Naive thymus-derived CD4-positive, alpha-beta T cell (primary cell): ENCODE measurements around the gene SV2C. TPM values are rescaled to one million over a fixed set of nuclear protein-coding genes. Genes with fewer than 3 reads are reported as not detected.
"Not testable (repeated sequence)": the region's sequence is repeated elsewhere in the genome, so short reads cannot be mapped to it uniquely, and the experiment has no call there.

Experiments used
- ATAC-seq: fragments of 150-1000 bp; cut with Tn5 transposase; 2 replicates; pipeline ENCODE4 v1.10.0; 2021; ENCODE audit warnings: mild to moderate bottlenecking, moderate library complexity
- CTCF ChIA-PET: fragments of 350-600 bp; sonication (Branson Sonifier 250); formaldehyde crosslinking; loops from one replicate; lab custom pipeline; 2021; ENCODE audit warnings: antibody characterized with exemption; lab: Charles Lee
- POLR2A ChIA-PET: fragments of 350-600 bp; sonication (Branson Sonifier 250); formaldehyde crosslinking; loops from one replicate; lab custom pipeline; 2021; ENCODE audit warnings: antibody characterized with exemption, inconsistent platforms; lab: Charles Lee
- DNase-seq, 9 donors: peaks; one replicate each; pipeline versions ENCODE4 v3.0.0 to v3.0.0-alpha.2; 2020 to 2022; ENCODE audit warnings: mixed read lengths in 1 of 9
- H3K27ac ChIP-seq: one replicate; pipeline ENCODE4 v1.7.0; 2013; ENCODE audit warnings: mild to moderate bottlenecking, low read depth, low read length, moderate library complexity
- H3K27me3 ChIP-seq, 2 donors: one replicate each; pipeline ENCODE4 v1.7.0; 2013; ENCODE audit warnings: low read length in 2 of 2, mild to moderate bottlenecking in 2 of 2, moderate library complexity in 2 of 2; ENCODE audit not compliant: control insufficient read depth in 2 of 2, insufficient read depth in 2 of 2
- H3K36me3 ChIP-seq, 3 experiments: 1 replicate in 2 of 3; 2 replicates in 1 of 3; pipeline ENCODE4 v1.7.0; 2013; ENCODE audit warnings: low read length in 3 of 3, mild to moderate bottlenecking in 3 of 3, moderate library complexity in 1 of 3; ENCODE audit not compliant: insufficient read depth in 3 of 3, control insufficient read depth in 2 of 3
- H3K4me1 ChIP-seq, 2 donors: one replicate each; pipeline ENCODE4 v1.7.0; 2013; ENCODE audit warnings: low read length in 2 of 2, mild to moderate bottlenecking in 2 of 2, moderate library complexity in 1 of 2; ENCODE audit not compliant: control insufficient read depth in 2 of 2, insufficient read depth in 2 of 2
- H3K4me3 ChIP-seq: 2 replicates; pipeline ENCODE4 v1.7.0; 2013; ENCODE audit warnings: mild to moderate bottlenecking, low read length
- H3K9me3 ChIP-seq, 3 experiments: 1 replicate in 2 of 3; 2 replicates in 1 of 3; pipeline ENCODE4 v1.7.0; 2013; ENCODE audit warnings: low read length in 3 of 3; ENCODE audit not compliant: control insufficient read depth in 2 of 3
- H3K27ac Mint-ChIP-seq, 9 donors: one replicate each; pipeline ENCODE4 v1.8.0; 2020 to 2022; ENCODE audit warnings: mixed read lengths in 9 of 9, mild to moderate bottlenecking in 8 of 9, moderate library complexity in 5 of 9, inconsistent platforms in 2 of 9
- H3K27me3 Mint-ChIP-seq, 5 donors: one replicate each; pipeline ENCODE4 v1.8.0; 2021 to 2022; ENCODE audit warnings: mixed read lengths in 5 of 5, mild to moderate bottlenecking in 1 of 5
- H3K36me3 Mint-ChIP-seq, 5 donors: one replicate each; pipeline ENCODE4 v1.8.0; 2020 to 2022; ENCODE audit warnings: mixed read lengths in 5 of 5, mild to moderate bottlenecking in 3 of 5, inconsistent platforms in 1 of 5
- H3K4me1 Mint-ChIP-seq, 7 donors: one replicate each; pipeline ENCODE4 v1.8.0; 2020 to 2022; ENCODE audit warnings: mixed read lengths in 7 of 7, mild to moderate bottlenecking in 3 of 7, inconsistent platforms in 1 of 7
- H3K4me3 Mint-ChIP-seq, 10 donors: one replicate each; pipeline ENCODE4 v1.8.0; 2020 to 2022; ENCODE audit warnings: mild to moderate bottlenecking in 10 of 10, mixed read lengths in 10 of 10, moderate library complexity in 6 of 10, inconsistent platforms in 2 of 10
- H3K9me3 Mint-ChIP-seq, 11 donors: one replicate each; pipeline ENCODE4 v1.8.0; 2020 to 2022; ENCODE audit warnings: mixed read lengths in 11 of 11, mild to moderate bottlenecking in 4 of 11, inconsistent platforms in 1 of 11, moderate library complexity in 1 of 11
- intact Hi-C, 2 donors: fragments of 100-400 bp; cut with micrococcal nuclease; formaldehyde crosslinking; loops; one replicate each; pipeline ENCODE4 v1.15.1; 2023
- polyA plus RNA-seq, 2 donors: library from polyadenylated mRNA; unstranded; fragments of 300-500 nt; fragmentation: Illumina TruSeq; gene quantifications; one replicate each; pipeline ENCODE4 v1.2.3, GENCODE V29; 2021
- total RNA-seq, 6 experiments: library from RNA in 5 of 6; stranded (reverse) in 5 of 6; gene quantifications; 1 replicate in 5 of 6; 2 replicates in 1 of 6; pipeline ENCODE4 v1.2.3 and lab custom pipeline; 2021 to 2026

SV2C gene
- total and polyA plus RNA-seq, 7 experiments from 2014 or later = not detected

DNA sequence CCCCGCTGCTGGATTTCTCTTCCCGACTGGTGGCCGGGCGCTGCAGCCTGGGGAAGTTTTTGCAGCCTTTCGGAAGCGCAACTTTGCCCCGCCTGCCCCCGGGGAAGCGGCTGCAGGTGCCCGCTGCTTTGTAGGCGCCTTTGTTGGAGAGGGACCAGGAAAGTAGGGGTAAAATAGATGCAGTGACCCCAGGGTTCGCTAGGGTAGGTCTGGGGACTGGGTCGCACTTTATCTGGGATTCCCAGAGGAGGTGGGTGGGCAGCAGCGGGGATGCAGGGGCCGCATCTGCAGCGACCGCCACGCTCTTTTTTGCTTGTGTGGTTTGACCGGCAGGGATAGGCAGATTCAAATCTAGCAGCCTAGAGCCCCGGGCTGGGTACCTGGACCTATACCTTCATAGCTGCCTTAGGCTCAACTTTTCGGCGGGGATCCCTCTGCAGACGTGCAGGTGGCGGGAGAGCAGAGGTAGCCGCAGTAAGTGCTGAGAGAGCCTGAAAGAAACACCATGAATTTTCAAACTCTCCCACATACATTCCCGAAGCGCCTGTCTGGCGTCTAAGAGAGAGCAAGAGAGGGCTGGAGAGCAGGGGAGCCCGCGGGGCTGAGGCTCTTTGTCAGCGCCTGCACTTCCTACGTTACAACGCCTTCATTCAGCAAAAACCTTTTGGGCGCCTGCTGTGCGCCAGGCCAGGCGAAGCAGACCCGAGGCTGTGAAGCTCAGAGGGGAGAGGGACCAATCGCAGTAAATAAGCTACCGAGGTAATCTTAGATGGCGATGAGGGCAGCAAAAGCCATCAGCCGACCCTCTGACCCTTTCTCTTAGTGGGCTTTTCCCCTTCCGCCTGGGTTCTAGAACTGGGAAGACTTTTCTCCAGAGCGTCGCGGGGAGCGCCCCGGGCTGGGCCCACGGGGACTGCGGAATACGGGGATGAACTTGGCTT, 642 bp downstream of the SV2C start:
- Histone ChIP-seq H3K27me3 (peaks cover 0 to 2% of the 10 kb centered on the region in 2 donors), H3K9me3 (no peaks in the 10 kb centered on the region), H3K4me3 (no peak overlapping the region), H3K4me1 (peaks cover 6 to 11% of the 10 kb centered on the region in 2 donors), H3K27ac (no peak overlapping the region), H3K36me3 (no peaks in the 10 kb centered on the region)
- Mint-ChIP-seq H3K27ac (peak overlapping the region in 1 of 9 donors; percentile 23), H3K4me1 (peaks cover 16 to 36% (median 23%) of the 10 kb centered on the region in 7 donors), H3K27me3 (peaks cover 67 to 84% (median 73%) of the 10 kb centered on the region in 5 donors), H3K4me3 (peak overlapping the region; percentile 21 to 80 (median 62)), H3K9me3 (peaks cover 0 to 2% (median 0%) of the 10 kb centered on the region in 11 donors), H3K36me3 (no peaks in the 10 kb centered on the region)
- DNase-seq (peak in 1 of 9 donors; percentile 29), ATAC-seq (no peak)
- ChIA-PET CTCF (no interaction called here), POLR2A (no interaction called here)
- intact Hi-C loops = loop anchor here in 1 of 2 donors (10.0 kb wide), 1 partner anchor 1561 kb away; no protein-coding TSS in a partner anchor

DNA sequence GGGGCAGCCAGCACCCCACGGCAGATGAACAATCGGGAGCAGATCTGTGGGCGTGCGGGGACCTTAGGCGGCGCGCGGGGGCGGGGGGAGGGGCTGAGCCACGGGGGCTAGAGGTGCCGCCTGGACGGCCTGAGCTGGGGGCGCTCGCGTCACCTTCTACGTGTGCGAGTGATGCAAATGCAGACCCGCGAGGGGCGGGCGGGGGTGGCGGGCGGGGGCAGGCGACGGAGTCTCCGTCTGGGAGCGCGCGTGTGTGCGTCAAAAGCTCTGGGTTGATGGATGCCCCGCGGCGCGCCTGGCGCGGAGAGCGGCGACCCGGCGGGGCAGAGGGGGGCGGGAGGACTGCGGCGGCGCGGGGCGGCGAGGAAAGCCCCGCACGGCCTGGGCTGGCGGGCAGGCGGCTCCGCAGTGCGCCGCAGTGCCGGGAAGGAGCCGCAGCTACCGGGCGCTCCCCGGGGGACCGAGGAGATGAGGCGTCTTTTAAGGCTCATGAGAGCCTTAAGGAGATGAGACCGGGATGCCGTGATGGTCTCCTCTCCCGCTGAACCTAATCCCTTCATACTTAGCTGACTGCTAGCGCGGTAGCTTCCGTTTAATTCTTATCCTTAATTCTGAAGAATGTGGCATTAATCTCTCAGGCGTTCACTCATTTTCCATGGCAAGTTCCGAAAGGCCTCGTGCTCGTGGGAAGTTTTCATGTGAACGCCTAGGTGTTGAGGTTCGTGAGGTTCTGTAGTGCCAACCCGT, 1.5 kb downstream of the SV2C start:
- H3K36me3 Mint-ChIP-seq = no peaks in the 10 kb centered on the region
- intact Hi-C loops = loop anchor here in 1 of 2 donors (10.0 kb wide), 1 partner anchor 1560 kb away; no protein-coding TSS in a partner anchor
- no peaks in the 10 kb centered on the region for H3K36me3 ChIP-seq
- peaks cover 6 to 11% of the 10 kb centered on the region in 2 donors for H3K4me1 ChIP-seq
- POLR2A ChIA-PET = no interaction called here
- no peak overlapping the region for H3K27ac Mint-ChIP-seq
- H3K4me1 Mint-ChIP-seq = peaks cover 16 to 36% (median 23%) of the 10 kb centered on the region in 7 donors
- DNase-seq (peak in 1 of 9 donors; percentile 29), ATAC-seq (peak; percentile 44)
- H3K4me3 Mint-ChIP-seq = peak overlapping the region in 9 of 10 donors; percentile 25 to 80 (median 63)
- H3K27me3 Mint-ChIP-seq = peaks cover 70 to 83% (median 73%) of the 10 kb centered on the region in 5 donors
- H3K4me3 ChIP-seq = no peak overlapping the region
- H3K27ac ChIP-seq = no peak overlapping the region
- H3K27me3 ChIP-seq = peaks cover 0 to 2% of the 10 kb centered on the region in 2 donors
- H3K9me3 ChIP-seq = no peaks in the 10 kb centered on the region
- CTCF ChIA-PET = no interaction called here
- H3K9me3 Mint-ChIP-seq = peaks cover 0 to 8% (median 2%) of the 10 kb centered on the region in 11 donors

DNA sequence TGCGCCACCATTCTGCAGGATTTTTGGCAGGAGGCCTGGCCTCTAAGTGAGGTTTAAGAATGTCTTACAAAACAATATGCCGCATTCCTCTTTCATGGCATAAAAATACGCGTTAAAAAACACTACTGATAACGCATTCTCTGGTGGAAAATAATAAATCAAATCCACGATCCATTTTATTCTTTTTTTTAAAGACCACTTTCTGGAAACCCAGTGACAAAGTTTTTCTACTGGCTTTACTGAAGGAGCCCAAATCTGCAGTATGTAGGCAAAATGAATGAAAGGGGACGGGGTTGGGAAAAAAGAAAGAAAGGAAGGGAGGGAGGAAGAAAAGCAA, 2.0 kb downstream of the SV2C start:
- H3K4me1 Mint-ChIP-seq = peaks cover 16 to 36% (median 23%) of the 10 kb centered on the region in 7 donors
- H3K9me3 Mint-ChIP-seq = peaks cover 0 to 9% (median 2%) of the 10 kb centered on the region in 11 donors
- peaks cover 68 to 80% (median 71%) of the 10 kb centered on the region in 5 donors for H3K27me3 Mint-ChIP-seq
- ATAC-seq (no peak), DNase-seq (no peak)
- ChIA-PET POLR2A (no interaction called here), CTCF (no interaction called here)
- Histone ChIP-seq H3K4me1 (peaks cover 6 to 11% of the 10 kb centered on the region in 2 donors), H3K27me3 (peaks cover 0 to 2% of the 10 kb centered on the region in 2 donors), H3K36me3 (no peaks in the 10 kb centered on the region), H3K27ac (no peak overlapping the region), H3K4me3 (no peak overlapping the region), H3K9me3 (no peaks in the 10 kb centered on the region)
- H3K27ac Mint-ChIP-seq = no peak overlapping the region
- intact Hi-C loops = loop anchor here in 1 of 2 donors (10.0 kb wide), 1 partner anchor 1560 kb away; no protein-coding TSS in a partner anchor
- peak overlapping the region; percentile 25 to 71 (median 53) for H3K4me3 Mint-ChIP-seq
- H3K36me3 Mint-ChIP-seq = no peaks in the 10 kb centered on the region

DNA sequence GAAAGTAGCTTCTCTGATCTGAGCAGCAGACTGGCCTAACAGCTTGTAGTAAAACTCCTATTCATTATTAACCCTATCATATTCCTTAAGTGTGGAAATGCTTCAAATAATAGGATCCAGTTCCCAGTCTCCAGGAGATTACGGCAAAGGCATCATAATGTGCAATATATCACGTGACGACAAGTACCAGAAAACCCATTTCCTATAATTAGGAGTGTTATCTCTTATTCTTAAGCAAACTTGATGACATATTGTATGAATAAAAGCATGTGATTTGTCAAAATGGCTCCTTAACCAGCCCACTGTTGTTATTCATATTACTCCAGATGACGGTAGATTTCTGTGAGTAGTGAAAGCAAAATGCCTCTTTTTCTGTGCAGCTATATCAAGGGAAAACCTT, 2.9 kb downstream of the SV2C start:
- H3K27ac Mint-ChIP-seq = no peak overlapping the region

DNA sequence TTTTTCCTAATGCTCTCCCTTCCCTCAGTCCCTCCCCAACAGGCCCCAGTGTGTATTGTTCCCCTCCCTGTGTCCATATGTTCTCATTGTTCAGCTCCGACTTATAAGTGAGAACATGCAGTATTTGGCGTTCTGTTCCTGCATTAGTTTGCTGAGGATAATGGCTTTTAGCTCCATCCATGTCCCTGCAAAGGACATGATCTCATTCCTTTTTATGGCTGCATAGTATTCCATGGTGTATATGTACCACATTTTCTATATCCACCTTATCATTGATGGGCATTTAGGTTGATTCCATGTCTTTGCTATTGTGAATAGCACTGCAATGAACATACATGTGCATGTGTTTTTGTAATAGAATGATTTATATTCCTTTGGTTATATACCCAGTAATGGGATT, 6.0 kb downstream of the SV2C start:
- H3K36me3 Mint-ChIP-seq, H3K27me3 ChIP-seq, H3K36me3 ChIP-seq, CTCF ChIA-PET, H3K4me3 Mint-ChIP-seq, H3K9me3 ChIP-seq, ATAC-seq, H3K27ac ChIP-seq, DNase-seq, H3K9me3 Mint-ChIP-seq, H3K4me1 ChIP-seq, POLR2A ChIA-PET, H3K27ac Mint-ChIP-seq, H3K4me3 ChIP-seq: not testable (repeated sequence)
- Mint-ChIP-seq H3K27me3 (peaks cover 47 to 63% (median 52%) of the 10 kb centered on the region in 5 donors), H3K4me1 (peaks cover 1 to 15% (median 8%) of the 10 kb centered on the region in 7 donors)
- intact Hi-C loops = loop anchor here in 1 of 2 donors (10.0 kb wide), 1 partner anchor 1556 kb away; no protein-coding TSS in a partner anchor

More for the DNA sequence above, 2.9 kb downstream of the SV2C start:
- peak overlapping the region in 3 of 10 donors; percentile 7 to 71 (median 24) for H3K4me3 Mint-ChIP-seq
- ATAC-seq = no peak
- no peaks in the 10 kb centered on the region for H3K36me3 Mint-ChIP-seq
- ChIA-PET POLR2A (no interaction called here), CTCF (no interaction called here)
- no peak for DNase-seq
- peaks cover 0 to 9% (median 2%) of the 10 kb centered on the region in 11 donors for H3K9me3 Mint-ChIP-seq
- intact Hi-C loops = loop anchor here in 1 of 2 donors (10.0 kb wide), 1 partner anchor 1559 kb away; no protein-coding TSS in a partner anchor
- no peak overlapping the region for H3K27ac ChIP-seq
- peaks cover 16 to 36% (median 23%) of the 10 kb centered on the region in 7 donors for H3K4me1 Mint-ChIP-seq
- no peaks in the 10 kb centered on the region for H3K9me3 ChIP-seq
- peaks cover 66 to 75% (median 69%) of the 10 kb centered on the region in 5 donors for H3K27me3 Mint-ChIP-seq
- H3K27me3 ChIP-seq = peaks cover 0 to 2% of the 10 kb centered on the region in 2 donors
- H3K4me1 ChIP-seq = peaks cover 6 to 11% of the 10 kb centered on the region in 2 donors
- H3K4me3 ChIP-seq = no peak overlapping the region
- no peaks in the 10 kb centered on the region for H3K36me3 ChIP-seq

DNA sequence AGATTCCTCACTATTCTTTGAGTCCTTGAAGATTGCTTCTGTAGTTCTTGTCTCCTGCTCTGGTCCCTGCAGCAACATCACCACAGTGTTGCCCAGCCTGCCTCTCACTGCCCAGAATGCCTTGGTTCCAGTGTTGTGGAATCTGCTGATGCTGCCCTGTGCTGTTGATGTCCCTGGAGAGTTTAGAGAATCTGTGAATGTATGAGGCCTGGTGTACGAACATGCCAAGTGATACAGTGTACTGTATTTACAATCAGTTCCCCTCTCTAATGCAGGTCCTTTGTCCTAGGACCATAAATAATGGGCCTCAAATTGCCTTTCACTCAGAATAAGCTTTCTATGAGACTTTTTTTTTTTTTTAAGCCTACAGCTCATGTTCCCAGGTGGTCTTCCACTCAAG, 8.2 kb downstream of the SV2C start:
- no peak for DNase-seq
- Histone ChIP-seq H3K4me3 (no peak overlapping the region), H3K36me3 (no peaks in the 10 kb centered on the region), H3K9me3 (no peaks in the 10 kb centered on the region), H3K4me1 (no peaks in the 10 kb centered on the region), H3K27me3 (no peaks in the 10 kb centered on the region), H3K27ac (no peak overlapping the region)
- peaks cover 0 to 11% (median 2%) of the 10 kb centered on the region in 11 donors for H3K9me3 Mint-ChIP-seq
- H3K36me3 Mint-ChIP-seq = no peaks in the 10 kb centered on the region
- ATAC-seq = no peak
- H3K4me1 Mint-ChIP-seq = no peaks in the 10 kb centered on the region
- intact Hi-C loops = loop anchor here in 1 of 2 donors (10.0 kb wide), 1 partner anchor 453 kb away; no protein-coding TSS in a partner anchor
- no peak overlapping the region for H3K27ac Mint-ChIP-seq
- peaks cover 31 to 52% (median 41%) of the 10 kb centered on the region in 5 donors for H3K27me3 Mint-ChIP-seq
- CTCF ChIA-PET = no interaction called here
- H3K4me3 Mint-ChIP-seq = no peak overlapping the region
- POLR2A ChIA-PET = no interaction called here
